GM19023 (cell line): ENCODE data around the gene C10orf67.
A peak's percentile ranks its signal among the peaks of the same experiment; 100 is the strongest.
"Not testable (repeated sequence)": the region's sequence is repeated elsewhere in the genome, so short reads cannot be mapped to it uniquely, and the experiment has no call there.

Source experiments
- ATAC-seq: cut with Tn5 transposase; IDR thresholded peaks from one replicate; pipeline ENCODE4 v1.9.1; 2021; ENCODE audit warnings: mild to moderate bottlenecking, moderate library complexity; ENCODE audit not compliant: unreplicated experiment

The C10orf67 gene

DNA sequence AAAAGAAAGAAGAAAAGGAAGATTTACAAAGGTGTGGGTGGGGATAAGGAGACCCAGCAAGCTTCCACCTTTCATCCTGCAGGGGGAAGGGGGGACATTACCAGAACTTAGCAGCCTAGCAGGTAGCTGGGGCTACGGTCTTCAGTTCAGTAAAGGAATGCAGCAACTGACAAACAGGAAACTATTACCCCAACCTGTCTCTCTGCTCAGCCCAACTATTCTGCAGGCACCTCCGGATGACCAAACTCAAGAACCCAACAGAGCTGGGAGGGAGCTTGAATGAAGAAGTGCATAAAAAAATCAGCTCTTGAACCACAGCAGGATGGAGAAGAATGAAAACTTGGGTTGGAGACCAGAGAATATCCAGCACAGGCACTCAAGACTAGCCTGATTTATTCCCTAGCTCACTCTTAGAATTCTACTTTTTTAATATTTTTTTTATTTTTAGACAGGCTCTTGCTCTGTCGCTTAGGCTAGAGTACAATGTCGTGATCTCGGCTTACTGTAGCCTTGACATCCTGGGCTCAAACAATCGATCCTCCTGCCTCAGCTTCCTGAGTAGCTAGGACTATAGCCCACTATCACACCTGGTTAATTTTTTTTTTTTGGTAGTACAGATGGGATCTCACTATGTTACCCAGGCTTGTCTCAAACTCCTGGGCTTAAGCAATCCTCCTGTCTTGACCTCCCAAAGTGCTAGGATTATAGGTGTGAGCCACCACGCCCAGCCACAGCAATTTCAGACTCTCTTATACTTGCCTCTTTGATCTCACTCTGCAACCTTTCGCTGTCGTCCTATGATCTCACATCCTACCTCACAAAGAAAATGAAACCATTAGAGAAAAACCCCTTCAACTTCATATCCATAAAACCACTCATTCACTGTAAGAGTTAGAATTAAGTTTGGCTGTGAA, 18.5 kb upstream of the C10orf67 start:
- peak; percentile 51 for ATAC-seq

DNA sequence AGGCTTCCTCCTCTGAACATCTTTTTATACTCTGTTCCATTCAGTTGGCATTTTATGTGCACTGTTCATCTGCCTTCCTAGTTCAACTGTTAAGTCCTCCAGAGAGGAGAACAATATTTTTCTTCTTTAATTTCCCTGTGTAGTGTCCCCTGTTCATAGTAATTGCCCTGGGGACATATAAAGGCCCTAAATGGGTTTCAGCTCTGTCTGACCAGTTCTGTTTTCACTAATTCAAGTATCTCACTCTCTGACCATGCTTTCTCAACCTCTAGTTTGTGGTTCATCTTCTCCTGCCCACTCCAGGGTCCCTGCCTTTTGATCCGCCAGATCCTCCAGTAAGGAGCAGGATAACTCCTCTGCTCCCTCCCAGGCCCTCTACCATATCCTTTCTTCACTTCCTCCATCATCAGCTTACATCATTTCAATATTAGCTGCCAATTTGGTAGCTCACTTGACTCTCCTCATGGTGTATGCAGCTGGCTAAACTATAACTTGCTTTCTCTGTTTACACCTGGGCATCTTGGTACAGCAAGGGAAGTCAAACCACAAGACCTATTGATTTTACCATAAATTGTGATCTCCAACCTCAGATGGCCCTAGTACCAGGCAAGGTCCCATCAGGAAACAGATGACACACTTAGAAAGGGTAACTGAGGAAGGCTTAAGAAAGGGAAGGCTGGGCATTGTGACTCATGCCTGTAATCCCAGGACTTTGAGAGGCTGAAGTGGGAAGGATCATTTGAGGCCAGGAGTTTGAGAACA, 17.7 kb upstream of the C10orf67 start:
- peak; percentile 39 for ATAC-seq

DNA sequence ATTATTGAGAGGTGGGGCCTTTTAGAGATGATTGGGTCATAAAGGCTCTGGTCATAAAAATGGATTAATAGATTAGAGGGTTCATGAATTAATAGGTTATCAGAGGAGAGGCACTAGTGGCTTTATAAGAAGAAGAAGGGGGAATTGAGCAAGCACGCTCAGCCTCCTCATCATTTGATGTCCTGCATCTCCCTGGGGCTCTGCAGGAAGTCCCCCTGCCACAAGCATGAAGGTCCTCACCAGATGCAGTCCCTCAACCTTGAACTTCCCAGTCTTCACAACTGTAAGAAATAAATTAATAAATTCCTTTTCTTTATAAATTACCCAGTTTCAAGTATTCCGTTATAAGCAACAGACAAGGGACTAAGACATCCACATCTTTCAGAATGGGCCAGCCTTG, 17.1 kb upstream of the C10orf67 start:
- ATAC-seq: no peak

DNA sequence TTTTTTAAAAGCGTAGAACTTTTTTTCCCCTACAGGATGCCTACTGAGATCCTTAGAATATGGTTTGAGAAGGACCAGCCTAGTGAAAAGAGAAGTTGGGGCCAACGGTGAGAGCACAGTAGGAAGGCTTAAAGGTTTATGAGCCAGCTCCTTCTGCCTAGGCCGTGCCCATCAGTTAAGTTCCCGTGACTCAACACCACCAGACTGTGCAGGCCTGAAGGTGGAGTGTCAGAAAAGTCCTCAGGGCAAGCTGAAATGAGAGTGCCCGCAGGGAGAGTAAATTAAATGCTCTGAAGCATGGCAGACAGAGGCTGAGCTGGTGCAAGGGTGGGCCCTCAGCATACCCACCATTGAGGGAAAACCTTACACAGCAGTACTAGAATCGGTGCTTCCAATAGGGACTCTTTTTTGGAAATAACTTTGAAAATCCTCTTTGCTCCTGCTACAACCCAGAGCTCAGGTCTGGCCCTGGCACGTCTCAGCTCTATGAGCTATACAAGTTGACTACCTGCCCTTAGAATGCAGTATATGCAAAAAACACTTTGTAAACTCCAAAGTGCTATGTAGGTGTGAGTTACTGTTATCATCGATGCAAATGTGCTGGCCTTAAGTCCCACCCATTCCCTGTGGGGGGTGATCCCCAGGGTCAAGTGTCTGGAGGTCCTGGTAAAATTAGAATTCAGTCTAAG, 15.2 kb upstream of the C10orf67 start:
- ATAC-seq: no peak

DNA sequence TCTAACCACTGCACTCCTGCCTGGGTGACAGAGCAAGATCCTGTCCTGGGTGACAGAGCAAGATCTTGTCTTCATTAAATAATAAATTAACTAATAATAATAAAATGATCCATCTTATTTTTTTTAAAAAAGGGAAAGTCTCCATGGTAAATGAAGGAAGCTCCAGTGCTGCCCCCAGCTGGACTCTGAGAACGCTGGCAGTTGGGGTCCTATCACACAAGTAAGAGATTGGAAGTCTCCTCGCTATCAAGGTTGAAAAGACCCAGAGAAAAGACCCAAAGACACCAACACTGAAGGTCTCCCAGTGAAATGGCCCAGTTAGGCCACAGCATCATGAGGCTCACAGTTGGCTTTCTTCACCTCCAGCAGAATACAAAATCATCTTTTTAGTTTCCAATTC, 13.8 kb upstream of the C10orf67 start:
- no peak for ATAC-seq

DNA sequence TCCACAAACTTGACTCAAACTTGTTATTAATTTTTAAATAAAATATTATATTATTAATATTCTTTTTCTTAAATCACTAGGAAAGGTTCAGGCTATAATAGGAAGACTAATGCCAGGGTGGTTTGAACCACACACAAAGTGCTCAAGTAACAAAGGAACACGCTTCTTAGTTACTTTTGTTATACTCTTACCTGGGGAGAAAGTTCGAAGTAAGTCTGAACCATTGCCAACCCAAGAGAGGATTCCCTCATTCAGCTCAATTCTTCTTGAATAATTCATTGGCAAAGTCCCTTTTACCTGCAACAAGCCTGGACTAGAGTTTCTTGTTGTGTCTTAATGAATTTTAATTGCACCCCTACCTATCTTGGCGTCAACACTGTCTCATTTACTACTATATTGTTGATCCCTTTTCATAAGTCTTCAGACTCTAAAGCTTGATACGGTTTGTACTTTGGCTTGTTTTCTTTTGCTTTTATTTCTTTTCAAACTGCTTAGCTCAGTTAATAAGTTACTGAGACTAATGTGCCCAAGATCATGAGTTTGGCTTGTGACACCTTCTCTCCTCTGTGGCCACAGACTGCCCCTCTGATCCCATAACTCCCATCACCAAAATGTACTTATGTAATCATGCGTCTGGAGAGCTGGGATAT, 10.2 kb upstream of the C10orf67 start:
- ATAC-seq: no peak

DNA sequence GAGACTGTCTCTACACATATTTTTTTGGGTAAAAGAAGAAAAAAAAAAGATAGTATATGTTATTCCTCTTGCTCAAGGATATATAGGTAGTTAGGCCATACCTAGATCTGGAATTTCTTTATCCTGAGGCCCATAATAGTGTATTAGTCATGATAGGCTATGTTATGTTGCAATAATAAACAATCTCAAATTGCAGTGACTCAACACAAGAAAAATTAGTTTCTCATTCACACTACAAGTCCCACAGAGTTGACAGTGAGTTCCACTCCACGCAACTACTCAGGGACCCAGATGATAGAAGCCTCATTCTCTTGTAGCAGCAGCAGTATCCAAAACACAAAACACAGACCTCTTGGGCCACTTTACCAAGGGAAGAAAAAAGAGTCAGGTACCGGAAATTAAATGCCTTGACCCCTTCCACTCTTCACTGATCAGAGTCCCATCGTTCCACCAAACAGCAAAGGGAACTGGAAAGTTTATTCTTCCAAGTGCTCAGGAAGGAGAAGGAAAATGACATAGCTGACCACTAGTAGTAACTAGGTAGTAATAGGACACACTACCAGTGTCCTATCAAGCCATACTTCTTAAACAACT, 7.4 kb upstream of the C10orf67 start:
- no peak for ATAC-seq

DNA sequence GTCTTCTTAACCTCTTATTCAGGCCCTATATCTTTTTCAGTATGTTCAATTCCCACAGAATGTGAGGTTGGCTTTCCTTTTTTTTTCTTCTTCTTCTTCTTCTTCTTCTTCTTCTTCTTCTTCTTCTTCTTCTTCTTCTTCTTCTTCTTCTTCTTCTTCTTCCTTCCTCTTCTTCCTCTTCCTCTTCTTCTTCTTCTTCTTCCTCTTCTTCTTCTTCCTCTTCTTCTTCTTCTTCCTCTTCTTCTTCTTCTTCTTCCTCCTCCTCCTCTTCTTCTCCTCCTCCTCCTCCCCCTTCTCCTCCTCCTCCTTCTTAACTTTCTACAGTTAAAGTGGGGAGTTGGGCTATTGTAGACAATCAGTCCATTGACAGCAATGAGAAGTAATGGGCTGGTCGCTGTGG, 6.1 kb upstream of the C10orf67 start:
- ATAC-seq: not testable (repeated sequence)

DNA sequence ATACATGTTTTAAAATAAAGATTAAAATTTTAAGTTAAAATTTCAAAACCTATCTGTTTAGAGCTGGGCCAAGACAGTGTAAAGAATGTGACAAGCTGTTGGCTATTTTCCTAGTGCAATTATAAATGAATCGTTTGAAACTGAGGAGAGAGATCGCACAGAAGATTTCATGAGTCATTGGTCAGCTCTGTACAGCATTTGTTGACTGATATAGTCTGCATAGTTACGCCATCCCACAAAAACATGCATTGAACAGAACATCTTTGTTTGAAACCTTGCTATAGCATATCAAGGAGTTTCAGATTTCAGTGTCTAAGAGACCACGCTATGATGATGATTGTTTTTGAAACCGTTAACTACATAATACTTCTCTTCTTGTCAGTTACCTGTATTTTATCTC, 1.3 kb upstream of the C10orf67 start:
- ATAC-seq: no peak

DNA sequence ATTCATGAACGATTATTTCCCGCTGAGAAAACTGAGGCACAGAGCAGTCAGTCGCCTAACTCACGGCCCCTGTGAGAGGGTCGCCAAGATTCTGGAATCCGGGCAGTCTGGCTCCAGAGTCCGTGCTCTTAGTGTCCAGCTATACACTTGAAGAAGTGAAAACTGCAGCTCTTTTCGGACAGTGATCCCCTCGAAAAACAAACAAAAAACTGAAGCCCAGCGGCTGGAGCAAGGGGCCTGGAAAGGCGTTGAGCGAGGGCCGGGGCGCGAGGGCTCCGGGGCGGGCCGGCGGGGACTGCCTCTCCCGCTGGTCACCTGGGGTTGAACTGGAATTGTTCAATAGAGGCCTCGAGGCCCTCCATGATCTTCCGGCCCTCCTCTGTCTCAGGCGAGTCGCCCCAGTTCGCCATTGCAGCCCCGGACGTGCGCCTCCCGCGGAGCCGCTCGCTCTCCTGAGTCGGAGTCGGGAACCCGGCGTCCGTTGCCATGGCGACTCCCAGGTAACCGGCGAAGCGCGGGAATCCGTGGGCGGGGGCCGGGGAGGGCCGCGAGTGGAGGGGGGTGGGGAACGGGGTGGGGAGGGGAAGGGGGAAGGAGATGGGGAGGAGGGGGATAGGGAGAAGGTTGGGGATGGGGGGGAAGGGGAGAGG, 881 bp downstream of the C10orf67 start:
- ATAC-seq: no peak

DNA sequence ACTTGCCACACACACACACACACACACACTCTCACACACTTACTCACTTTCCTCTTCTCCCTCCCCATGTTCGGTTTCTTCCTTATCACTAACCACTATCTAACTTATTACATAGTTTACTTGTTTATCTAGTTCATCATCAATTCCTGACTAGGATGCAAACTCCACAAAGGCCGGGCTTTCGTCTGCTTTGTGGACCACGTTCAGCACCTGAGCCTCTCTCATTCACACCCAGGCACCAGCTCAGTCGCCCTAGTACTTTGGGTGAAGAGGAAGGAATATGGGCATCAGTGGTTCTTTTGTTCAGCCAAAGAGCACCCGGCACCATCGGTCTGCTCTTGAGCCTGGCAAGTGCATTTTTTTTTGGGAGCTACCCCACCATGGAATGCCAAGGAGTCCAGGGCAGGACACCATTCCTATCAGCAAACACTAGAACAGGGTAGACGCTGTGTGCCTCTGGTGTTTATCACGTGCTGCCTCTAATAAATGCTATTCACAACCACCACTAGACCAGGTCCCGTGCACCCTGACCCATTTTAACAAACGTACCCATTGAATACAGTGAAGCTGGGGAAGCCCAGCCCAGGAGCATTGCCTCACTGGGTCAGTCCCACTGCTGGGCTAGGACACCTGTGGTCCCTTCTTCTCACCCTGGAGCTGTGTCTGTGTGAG, 2.2 kb downstream of the C10orf67 start:
- no peak for ATAC-seq

DNA sequence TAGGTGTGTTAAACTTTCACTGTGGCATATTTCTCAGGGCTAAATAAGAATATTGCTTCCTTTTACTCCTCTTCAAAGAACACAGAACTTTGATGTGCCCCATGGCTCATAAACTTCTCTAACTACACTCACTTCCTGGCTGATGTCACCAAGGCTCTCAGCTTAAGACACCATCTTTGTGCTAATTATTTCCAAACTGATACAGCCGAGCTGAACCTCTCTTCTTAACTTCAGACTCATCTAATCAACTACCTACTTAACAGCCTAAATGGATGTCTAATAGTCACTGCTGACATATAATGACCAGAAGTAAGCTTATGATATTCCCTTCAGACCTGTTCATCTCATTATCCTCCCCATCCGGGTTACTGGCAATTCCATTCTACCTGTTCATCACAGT, 3.6 kb downstream of the C10orf67 start:
- no peak for ATAC-seq

DNA sequence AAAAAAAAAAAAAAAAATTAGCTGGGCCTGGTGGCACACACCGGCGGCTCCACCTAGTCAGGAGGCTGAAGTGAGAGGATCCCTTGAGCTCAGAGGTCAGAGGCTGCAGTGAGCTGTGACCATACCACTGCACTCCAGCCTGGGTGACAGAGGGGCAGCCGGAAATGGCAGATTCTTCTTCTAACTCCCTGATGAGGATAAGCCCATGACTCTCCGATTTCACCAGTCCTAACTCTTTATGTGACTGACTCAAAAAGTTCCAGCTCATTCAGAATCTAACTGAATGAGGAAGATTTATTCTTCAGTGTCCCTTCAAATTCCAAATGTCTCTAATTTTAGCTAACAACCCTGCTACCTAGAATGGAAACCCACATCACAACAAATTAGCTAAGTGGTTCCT, 4.2 kb downstream of the C10orf67 start:
- no peak for ATAC-seq

DNA sequence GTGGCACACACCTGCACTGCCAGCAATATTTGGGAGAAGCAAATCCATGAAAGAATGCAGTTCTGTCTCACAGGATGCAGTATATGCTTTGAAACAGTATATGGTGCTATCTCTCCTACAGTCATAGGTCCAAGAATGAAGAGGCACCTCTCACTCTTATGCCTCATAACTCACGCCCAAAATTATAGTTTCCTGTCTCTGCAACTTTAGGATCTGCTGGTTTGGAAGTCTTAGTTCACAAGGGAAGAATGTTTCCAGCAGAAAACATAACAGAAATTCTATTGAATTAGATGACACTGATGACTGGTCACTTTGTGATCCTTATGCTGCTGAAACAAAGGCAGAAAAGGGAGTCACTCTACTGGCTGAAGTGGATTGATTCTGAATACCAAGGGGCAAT, 5.7 kb downstream of the C10orf67 start:
- no peak for ATAC-seq

DNA sequence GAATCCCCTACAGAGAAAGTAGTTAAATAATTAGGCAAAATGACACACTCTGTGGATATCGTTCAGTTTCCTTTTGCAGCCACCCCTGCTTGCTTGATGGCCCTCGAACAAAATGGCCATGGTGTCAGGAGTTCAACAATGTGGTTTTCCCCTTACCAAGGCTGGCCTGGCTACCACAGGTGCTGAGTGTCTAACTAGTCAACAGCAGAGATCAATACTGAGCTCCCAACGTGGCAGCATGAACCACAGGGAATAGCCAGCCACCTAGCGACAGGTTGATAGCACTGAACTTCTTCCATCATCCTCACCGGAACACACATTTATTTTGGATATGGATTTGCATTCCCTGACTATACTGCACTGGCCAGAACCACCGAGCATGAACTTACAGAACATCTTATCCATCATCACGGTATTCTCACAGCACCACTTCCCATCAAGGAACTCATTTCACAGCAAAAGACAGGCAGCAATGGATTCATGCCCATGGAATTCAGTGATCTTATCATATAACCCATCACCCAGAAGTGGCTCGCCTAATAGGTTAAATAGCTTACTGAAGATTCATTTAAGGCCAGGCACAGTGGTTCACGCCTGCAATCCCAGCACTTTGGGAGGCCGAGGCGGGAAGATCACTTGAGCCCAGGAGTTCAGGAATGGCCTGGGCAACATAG, 6.3 kb downstream of the C10orf67 start:
- ATAC-seq: no peak

DNA sequence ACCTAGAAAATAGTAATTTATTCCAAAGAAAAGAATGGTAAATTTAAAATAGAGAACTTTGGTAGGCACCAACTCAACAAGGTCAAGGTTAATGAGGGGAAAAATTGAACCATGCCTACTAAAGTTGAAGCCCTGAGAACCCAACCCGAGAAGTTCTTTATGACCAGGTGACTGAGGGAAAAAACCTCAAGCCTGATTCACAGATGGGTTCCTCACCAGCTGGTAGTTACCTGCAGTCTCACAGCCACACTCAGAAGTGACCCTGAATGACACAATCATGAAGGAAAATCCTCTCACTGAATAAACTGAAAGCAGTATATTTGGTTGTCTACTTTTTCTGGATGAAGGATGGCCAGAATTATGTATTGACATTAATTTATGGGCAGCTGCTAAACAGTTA, 7.0 kb downstream of the C10orf67 start:
- ATAC-seq: peak; percentile 44

DNA sequence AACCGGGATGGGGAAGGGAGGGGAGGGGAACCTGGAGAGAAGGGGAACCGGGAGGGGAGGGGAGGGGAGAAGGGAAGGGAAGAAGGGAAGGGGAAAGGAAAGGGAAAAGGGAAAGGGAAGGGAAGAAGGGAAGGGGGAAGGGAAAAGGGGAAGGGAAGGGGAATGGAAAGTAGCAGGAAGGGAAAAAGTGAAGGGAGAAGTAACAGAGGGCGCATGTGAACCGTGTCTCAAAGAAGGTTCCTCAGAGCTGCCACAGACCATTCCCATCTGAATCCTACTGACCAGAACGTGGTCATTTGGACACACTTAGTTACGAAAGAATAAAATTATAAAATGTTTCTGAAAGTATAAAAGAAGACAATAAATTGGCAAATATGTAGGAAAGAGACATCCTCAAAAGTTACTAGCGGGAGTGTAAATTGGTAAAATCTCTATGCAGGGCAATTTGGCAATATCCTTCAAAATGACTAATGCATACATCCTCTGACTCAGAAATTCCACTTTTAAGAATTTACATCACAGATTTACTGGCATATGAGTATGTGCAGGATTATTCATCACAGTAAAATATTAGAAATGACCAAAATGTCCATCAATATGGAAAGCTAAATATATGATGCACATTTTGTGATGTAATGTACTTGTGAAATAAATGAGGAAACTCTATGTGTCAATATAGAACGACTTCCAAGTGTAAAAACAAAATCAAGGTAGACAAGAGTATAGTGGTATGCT, 12.9 kb downstream of the C10orf67 start:
- no peak for ATAC-seq

DNA sequence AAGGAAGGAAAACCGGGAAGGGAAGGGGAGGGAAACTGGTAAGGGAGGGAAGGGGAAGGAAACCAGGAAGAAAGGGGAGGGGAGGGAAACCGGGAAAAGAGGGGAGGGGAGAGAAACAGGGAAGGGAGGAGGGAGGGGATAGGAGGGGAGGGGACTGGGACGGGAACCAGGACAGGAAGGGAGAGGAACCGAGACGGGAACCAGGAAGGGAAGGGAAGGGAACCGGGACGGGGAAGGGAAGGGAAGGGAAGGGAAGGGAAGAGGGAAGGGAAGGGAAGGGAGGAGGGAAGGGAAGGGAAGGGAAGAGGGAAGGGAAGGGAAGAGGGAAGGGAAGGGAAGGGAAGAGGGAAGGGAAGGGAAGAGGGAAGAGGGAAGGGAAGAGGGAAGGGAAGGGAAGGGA, 13.6 kb downstream of the C10orf67 start:
- ATAC-seq: no peak
